Chondrocyte (in vitro differentiated cells): Measurements from ENCODE around the gene CLEC16A. TPM values are rescaled to one million over a fixed set of nuclear protein-coding genes. Genes with fewer than 3 reads are reported as not detected.

ENCODE experiments used
- DNase-seq: peaks from one replicate; pipeline ENCODE4 v3.0.0; 2021; ENCODE audit warnings: mixed read lengths, low spot score
- H3K27ac Mint-ChIP-seq: one replicate; pipeline ENCODE4 v1.8.0; 2021; ENCODE audit warnings: mild to moderate bottlenecking, moderate library complexity, mixed read lengths; ENCODE audit not compliant: unreplicated experiment
- H3K27me3 Mint-ChIP-seq: 2 replicates; pipeline ENCODE4 v1.8.0; 2021; ENCODE audit warnings: low read depth, mixed read lengths
- H3K36me3 Mint-ChIP-seq: 2 replicates; pipeline ENCODE4 v1.8.0; 2021; ENCODE audit warnings: low read depth, mixed read lengths
- H3K4me1 Mint-ChIP-seq: 2 replicates; pipeline ENCODE4 v1.8.0; 2021; ENCODE audit warnings: low read depth, mild to moderate bottlenecking, mixed read lengths
- H3K4me3 Mint-ChIP-seq: one replicate; pipeline ENCODE4 v1.8.0; 2021; ENCODE audit warnings: mild to moderate bottlenecking, moderate library complexity, mixed read lengths; ENCODE audit not compliant: unreplicated experiment
- H3K9me3 Mint-ChIP-seq: 2 replicates; pipeline ENCODE4 v1.8.0; 2021; ENCODE audit warnings: low read depth, mixed read lengths
- CTCF ChIP-seq: fragments of 200-600 bp; sonication (generic); IDR thresholded peaks from 2 replicates; pipeline ENCODE4 v1.5.0; 2021; ENCODE audit warnings: antibody characterized with exemption, mild to moderate bottlenecking, moderate library complexity
- total RNA-seq: library from RNA; stranded (reverse); gene quantifications from 3 replicates; pipeline ENCODE4 v1.2.1, GENCODE V29; 2021

The CLEC16A gene
- total RNA-seq, 1 donor from 2014 or later: 17.9 TPM

- Mint-ChIP-seq H3K9me3 (no peaks in the 10 kb centered on the region), H3K36me3 (peaks cover 17% of the 10 kb centered on the region), H3K4me3 (no peak overlapping the region), H3K4me1 (peaks cover 18% of the 10 kb centered on the region), H3K27ac (no peak overlapping the region), H3K27me3 (no peaks in the 10 kb centered on the region)
- no peak for DNase-seq
- no peak for TF ChIP-seq CTCF
Measured at GRCh38 chr16:11001611-11002010, 57.2 kb downstream of the CLEC16A start.

GRCh38 chr16:11003141-11003540 lies 58.8 kb downstream of the CLEC16A start:
- H3K4me1 Mint-ChIP-seq: peaks cover 18% of the 10 kb centered on the region
- no peak for TF ChIP-seq CTCF
- no peak for DNase-seq

GRCh38 chr16:11004351-11004750 lies 60.0 kb downstream of the CLEC16A start:
- H3K4me3 Mint-ChIP-seq: no peak overlapping the region
- no peaks in the 10 kb centered on the region for H3K9me3 Mint-ChIP-seq
- DNase-seq: no peak
- peaks cover 14% of the 10 kb centered on the region for H3K36me3 Mint-ChIP-seq
- H3K4me1 Mint-ChIP-seq: peaks cover 18% of the 10 kb centered on the region
- TF ChIP-seq CTCF: no peak
- H3K27ac Mint-ChIP-seq: peak overlapping the region; percentile 27
- H3K27me3 Mint-ChIP-seq: no peaks in the 10 kb centered on the region

More at GRCh38 chr16:11003141-11003540, 58.8 kb downstream of the CLEC16A start:
- Mint-ChIP-seq H3K27ac (no peak overlapping the region), H3K36me3 (peaks cover 11% of the 10 kb centered on the region), H3K9me3 (no peaks in the 10 kb centered on the region), H3K4me3 (no peak overlapping the region), H3K27me3 (no peaks in the 10 kb centered on the region)

GRCh38 chr16:11004973-11005610 lies 60.7 kb downstream of the CLEC16A start:
- TF ChIP-seq CTCF: no peak
- DNase-seq: no peak
- Mint-ChIP-seq H3K4me1 (peaks cover 18% of the 10 kb centered on the region), H3K4me3 (no peak overlapping the region), H3K27ac (no peak overlapping the region), H3K9me3 (no peaks in the 10 kb centered on the region), H3K36me3 (peaks cover 12% of the 10 kb centered on the region), H3K27me3 (no peaks in the 10 kb centered on the region)

- Mint-ChIP-seq H3K36me3 (peaks cover 12% of the 10 kb centered on the region), H3K4me3 (no peak overlapping the region), H3K9me3 (no peaks in the 10 kb centered on the region), H3K4me1 (peaks cover 18% of the 10 kb centered on the region), H3K27me3 (no peaks in the 10 kb centered on the region), H3K27ac (no peak overlapping the region)
- no peak for DNase-seq
- TF ChIP-seq CTCF: no peak
Measured at GRCh38 chr16:11005611-11005975, 61.2 kb downstream of the CLEC16A start.
